ENCODE measurements around the gene SEC16A.
A peak's percentile ranks its signal among the peaks of the same experiment; 100 is the strongest.

Gene SEC16A

GRCh38 chr9:136486823-136487620 is 4.2 kb upstream of the SEC16A start:
- DNase-seq (ENCODE audit: low read depth in 2 of 2): no peak

DNA sequence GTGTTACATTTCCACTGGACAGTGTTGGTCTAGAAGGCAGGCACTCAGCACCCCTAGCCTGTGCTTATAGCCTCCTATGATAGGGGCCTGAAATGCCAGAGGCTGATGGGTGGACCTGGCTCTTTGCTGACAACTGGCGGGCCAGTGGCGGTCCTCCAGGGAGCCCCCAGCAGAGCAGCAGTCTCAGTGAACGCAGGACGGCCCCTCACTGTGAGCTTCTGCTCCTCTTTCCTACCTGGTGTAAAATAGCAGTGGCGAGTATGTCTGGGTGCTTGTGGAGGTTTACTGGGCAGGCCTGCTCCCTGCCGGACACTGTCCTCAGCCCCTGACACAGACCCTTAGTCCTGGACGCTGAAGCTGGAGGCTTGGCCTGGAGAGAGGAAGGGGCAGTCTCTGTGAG is 3.3 kb upstream of the SEC16A start:
- no peak for DNase-seq (ENCODE audit: low read depth in 2 of 2)

- DNase-seq (ENCODE audit: low read depth in 2 of 2): peak; percentile 67 to 82
Observed at GRCh38 chr9:136485049-136486045, 2.5 kb upstream of the SEC16A start.

- DNase-seq (ENCODE audit: low read depth in 2 of 2): no peak
Observed at GRCh38 chr9:136484153-136485048, 1.6 kb upstream of the SEC16A start.

- peak; percentile 86 to 91 for DNase-seq (ENCODE audit: low read depth in 2 of 2)
Observed at GRCh38 chr9:136483589-136484152, 831 bp upstream of the SEC16A start.

DNA sequence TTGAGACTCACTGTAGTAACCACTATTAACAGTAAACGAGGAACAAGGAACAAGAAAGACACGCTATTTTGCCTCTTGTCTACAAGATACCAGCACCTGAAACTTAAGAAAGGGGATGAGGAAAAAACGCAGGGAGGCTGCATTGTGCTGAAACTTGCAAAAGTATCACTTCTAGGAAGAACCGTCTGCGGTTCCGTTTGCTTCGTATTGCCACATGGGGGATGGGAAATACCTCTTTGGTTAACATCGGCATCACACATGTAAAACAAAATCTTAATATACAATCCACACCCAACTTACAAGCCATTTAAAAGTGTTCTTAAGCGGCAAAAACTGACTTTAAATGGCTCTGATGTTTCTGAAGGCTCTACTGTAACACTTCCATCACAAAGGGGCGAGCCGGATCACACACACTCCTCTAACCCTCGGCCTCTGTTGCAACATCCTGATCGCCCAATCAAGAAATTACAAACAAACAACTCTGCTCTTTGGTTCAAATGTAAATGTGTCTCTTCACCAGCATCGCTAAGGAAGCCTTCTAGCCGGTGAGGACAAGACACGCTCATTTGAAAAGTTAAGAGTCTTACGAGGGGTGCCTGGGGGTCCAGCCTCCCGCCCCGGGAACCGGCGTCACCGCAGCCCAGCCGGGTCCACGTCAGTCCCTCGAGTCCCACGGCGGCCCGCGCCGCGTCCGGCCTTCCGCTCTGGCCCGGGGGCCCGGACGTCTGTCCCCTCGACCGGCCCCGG is 621 bp downstream of the SEC16A start:
- no peak for DNase-seq (ENCODE audit: low read depth in 2 of 2)

- DNase-seq (ENCODE audit: low read depth in 2 of 2): no peak
Observed at GRCh38 chr9:136481558-136481957, 1.3 kb downstream of the SEC16A start.

- DNase-seq (ENCODE audit: low read depth in 2 of 2): no peak
Observed at GRCh38 chr9:136476369-136477150, 6.3 kb downstream of the SEC16A start.

- no peak for DNase-seq (ENCODE audit: low read depth in 2 of 2)
Observed at GRCh38 chr9:136474974-136475865, 7.6 kb downstream of the SEC16A start.

- no peak for DNase-seq (ENCODE audit: low read depth in 2 of 2)
Observed at GRCh38 chr9:136474021-136474640, 8.7 kb downstream of the SEC16A start.

DNA sequence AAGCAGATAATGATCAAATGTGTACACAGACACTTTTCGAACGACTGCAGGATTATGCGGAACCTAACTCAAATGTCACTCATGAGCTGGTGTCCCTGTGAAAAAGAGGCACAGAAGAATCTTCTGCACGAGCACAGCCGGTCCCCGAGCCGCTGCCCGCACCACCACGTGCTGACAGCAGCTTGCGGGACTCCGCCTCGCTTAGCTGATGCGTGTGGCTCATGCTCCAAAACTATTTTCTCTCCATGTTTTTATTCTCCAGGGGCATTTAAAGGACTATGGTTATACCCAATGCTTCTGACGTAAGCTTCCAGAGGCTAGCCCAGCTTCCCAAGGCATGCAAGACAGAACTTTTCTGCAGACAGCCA is 9.5 kb downstream of the SEC16A start:
- no peak for DNase-seq (ENCODE audit: low read depth in 2 of 2)

GRCh38 chr9:136472640-136473353 is 10.0 kb downstream of the SEC16A start:
- DNase-seq (ENCODE audit: low read depth in 2 of 2): no peak

DNA sequence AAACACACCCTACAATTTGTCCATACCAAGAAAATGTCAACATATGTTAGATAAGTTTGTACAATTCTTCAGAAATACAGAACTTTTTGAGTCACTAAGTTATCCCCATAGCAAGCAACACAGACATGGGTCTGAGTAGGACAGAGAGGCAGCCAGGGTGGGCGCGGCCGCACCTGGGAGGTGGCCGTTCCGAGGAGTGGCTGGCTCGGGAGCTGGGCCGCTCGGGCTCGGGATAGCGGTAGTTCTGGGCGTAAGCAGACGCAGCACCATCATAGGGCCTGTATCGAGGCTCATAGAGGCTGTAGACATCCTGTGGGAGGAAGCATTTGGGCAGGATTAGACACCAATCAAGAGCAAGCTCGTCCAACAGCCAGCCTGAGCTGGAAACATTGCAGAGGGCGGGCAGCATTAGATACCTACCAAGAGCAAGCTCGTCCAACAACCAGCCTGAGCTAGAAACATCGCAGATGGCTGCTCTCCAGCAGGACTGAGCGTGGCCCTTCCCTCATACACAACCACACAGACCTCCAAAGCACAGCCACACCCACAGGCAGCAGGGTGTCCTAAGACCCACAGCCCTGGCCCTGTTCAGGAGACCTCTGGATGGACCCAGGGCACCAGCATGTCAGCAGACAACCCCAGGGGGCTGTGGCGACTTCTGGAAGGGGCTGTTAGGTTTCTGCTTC is 10.9 kb downstream of the SEC16A start:
- no peak for DNase-seq (ENCODE audit: low read depth in 2 of 2)

DNA sequence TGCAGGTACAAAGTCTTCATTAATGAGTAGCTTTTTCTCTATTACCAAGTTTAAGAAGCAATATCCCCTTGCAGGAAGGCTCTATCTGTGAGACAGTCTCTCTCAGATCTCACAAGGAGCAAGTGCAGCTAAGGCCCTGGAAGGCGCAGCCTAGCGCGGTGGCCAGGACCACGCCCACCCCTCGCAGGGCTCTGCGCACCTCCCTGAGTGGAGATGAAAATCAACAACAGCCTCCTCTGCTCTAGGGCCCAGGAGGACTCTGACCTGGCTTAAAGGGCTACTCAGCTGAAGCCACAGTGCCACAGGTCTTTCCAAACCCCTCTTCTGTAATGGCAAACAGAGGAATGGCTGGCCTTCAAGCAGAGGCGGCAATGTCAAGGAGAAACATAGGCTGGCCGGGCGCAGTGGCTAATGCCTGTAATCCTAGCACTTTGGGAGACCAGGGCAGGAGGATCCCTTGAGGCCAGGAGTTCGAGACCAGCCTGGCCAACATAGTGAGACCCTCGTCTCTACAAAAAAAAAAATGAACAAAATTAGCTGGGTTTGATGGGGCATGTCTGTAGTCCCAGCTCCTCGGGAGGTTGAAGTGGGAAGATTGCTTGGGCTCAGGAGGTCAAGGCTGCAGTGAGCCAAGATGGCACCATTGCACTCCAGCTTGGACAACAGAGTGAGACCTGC is 11.9 kb downstream of the SEC16A start:
- no peak for DNase-seq (ENCODE audit: low read depth in 2 of 2)

GRCh38 chr9:136470356-136470755 is 12.5 kb downstream of the SEC16A start:
- no peak for DNase-seq (ENCODE audit: low read depth in 2 of 2)

- no peak for DNase-seq (ENCODE audit: low read depth in 2 of 2)
Observed at GRCh38 chr9:136467766-136468165, 15.1 kb downstream of the SEC16A start.

- no peak for DNase-seq (ENCODE audit: low read depth in 2 of 2)
Observed at GRCh38 chr9:136466155-136466541, 16.7 kb downstream of the SEC16A start.
